SK-N-DZ (cell line): ENCODE results near the gene EIF4E.
A peak's percentile ranks its signal among the peaks of the same experiment; 100 is the strongest.
"Not testable (repeated sequence)": the region's sequence is repeated elsewhere in the genome, so short reads cannot be mapped to it uniquely, and the experiment has no call there.

Source experiments
- DNase-seq: peaks from one replicate; pipeline ENCODE4 v3.0.0-alpha.2; 2015; ENCODE audit warnings: low spot score

The EIF4E gene

DNA sequence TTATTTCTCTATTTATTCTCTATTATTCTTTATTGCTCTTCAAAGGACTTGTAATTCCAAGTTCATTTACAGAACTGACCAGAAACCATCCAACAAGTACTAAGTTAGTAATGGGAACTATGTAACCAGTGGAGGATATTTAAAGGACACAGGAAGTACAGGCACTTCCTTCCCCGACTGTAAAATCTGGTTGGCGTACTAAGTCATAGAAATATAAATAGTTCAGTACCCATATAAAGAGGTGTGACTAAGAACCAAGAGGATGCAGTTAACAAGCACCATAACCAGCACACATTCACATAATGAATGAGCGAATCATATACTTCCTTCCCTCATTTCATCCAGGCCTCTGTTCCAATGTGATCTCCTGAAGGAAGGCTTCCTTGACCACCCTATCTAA lies 3.6 kb upstream of the EIF4E start:
- no peak for DNase-seq

DNA sequence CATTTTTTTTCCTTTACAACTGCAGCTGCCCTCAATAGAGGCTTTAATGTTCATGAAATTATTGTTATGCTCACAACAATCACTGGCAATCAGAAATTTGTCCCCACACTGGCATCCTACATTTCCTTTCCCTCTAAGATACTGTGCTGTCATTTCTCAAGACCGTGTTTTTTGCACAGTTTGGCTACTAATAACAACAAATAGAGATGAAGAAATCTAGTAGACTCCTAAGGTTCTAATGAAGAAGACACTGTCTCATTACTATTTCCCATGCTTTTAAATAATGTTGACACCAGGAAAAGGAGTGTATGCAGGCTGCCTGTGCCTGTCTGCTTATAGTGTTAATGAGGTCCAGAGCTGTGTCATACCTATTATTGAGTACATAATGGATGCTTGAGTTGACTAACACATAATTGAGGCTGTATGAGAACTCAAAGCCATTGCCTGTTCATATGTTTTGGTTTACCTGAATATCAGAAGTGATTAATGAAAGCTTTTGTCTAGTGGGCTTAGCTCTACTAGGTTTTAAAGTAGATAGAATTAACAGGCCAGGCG lies 1.5 kb upstream of the EIF4E start:
- DNase-seq = no peak

GRCh38 chr4:98929341-98930267 lies 671 bp upstream of the EIF4E start:
- no peak for DNase-seq

DNA sequence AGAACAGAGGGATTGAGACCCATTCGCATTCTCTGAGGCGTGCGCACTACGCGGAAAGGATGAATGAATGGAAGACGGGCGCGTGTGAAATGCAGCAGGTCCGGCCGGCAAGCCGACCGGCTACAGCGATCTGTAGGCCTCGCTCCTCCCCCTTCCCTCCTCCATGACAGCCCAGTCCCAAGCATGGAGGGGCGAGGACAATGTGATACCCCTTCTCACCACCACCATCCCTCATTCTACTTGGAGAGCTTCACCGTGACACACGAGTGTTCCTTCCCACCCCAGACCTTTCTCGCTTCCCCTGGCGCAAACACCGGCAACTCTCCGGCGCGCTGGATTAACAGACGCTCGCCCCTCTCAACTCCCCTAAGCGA lies 815 bp downstream of the EIF4E start:
- DNase-seq = peak; percentile 87

DNA sequence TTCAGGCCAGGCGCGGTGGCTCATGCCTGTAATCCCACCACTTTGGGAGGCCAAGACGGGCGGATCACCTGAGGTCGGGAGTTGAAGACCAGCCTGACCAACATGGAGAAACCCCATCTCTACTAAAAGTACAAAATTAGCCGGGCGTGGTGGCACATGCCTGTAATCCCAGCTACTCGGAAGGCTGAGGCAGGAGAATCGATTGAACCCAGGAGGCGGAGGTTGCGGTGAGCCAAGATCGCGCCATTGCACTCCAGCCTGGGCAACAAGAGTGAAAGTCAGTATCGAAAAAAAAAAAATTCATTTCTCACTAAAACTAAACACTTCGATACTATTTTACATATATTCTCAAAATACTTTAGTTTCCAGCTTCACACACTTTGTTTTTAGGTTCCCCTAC lies 2.7 kb downstream of the EIF4E start:
- not testable (repeated sequence) for DNase-seq

DNA sequence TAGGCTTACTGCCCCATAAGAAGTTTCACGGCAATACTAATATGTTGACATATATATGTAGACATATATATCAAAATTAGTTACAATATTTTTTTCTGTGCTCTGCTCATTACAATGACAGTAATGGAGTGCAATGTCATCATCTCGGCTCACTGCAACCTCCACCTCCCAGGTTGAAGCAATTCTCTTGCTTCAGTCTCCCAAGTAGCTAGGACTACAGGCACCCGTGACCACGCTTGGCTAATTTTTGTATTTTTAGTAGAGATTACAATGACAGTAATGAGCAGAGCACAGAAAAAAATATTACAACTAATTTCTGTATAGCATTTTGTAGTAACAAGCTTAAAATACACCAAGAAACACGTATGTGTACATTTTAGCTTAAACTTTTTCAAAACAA lies 7.6 kb downstream of the EIF4E start:
- no peak for DNase-seq

DNA sequence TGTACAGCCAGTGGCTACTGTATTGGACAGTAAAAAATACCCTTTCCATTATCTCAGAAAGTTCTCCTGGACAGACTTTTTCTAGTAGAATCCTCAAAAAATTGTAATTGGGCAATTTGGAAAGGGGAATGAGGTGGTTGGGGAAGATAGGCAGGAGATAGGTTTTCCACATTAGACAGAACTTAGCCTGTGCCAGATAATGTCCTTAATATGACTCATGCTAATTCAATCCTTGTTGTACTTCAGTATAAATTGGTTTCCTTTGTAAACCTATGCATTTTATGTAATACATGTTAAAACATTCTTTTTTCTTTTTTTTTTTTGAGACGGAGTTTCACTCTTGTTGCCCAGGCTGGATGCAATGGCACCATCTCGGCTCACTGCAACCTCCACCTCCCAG lies 8.9 kb downstream of the EIF4E start:
- no peak for DNase-seq

DNA sequence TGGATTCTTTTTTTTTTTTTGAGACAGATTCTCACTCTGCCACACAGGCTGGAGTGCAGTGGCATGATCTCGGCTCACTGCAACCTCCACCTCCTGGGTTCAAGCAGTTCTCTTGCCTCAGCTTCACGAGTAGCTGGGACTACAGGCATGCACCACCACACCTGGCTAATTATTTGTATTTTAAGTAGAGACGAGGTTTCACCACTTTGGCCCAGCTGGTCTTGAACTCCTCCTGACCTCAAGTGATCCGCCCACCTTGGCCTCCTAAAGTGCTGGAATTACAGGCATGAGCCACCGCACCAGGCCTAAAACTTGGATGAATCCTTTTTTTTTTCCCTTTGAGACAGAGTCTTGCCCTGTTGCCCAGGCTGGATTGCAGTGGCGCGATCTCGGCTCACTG lies 18.2 kb downstream of the EIF4E start:
- not testable (repeated sequence) for DNase-seq

- DNase-seq = no peak
These were observed 19.1 kb downstream of the EIF4E start for GRCh38 chr4:98909646-98910401.

GRCh38 chr4:98908703-98909262 lies 20.1 kb downstream of the EIF4E start:
- DNase-seq = no peak

DNA sequence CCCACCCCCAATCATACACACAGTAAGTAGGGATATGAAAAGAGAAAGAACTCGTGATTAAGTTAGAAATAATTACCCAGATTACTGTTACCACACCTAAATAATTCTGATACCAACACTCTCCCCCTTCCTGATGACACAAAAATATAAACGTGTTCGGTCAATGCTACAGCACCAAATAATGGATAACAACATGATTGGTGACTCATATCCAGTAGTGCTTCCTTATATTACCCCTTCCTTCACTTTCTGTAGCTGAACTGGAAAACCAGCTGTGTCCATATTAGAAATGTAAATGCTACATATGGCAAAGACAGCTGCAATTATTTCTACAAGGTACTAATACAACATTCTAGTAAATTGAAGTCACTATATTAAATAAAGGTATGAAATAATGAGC lies 20.8 kb downstream of the EIF4E start:
- DNase-seq = no peak

DNA sequence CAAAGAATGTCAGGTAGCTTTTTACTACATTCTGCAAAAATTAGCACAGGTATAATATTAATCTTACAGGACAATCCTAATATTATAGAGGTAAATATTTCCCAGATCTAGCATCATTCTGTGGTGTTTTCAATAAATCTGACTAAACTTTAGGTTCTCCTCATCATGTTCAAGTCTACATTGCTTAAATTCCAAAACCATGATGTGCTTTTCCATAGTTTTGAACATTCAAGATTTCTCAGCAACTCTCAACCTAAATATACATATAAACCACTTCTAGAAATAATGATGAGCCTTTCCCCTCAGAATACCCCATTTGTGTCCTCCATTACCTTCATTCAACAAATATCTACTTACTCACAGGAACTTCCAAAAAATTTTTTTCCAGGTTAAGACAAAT lies 23.1 kb downstream of the EIF4E start:
- no peak for DNase-seq

- no peak for DNase-seq
These were observed 23.6 kb downstream of the EIF4E start for GRCh38 chr4:98905297-98905696.

DNA sequence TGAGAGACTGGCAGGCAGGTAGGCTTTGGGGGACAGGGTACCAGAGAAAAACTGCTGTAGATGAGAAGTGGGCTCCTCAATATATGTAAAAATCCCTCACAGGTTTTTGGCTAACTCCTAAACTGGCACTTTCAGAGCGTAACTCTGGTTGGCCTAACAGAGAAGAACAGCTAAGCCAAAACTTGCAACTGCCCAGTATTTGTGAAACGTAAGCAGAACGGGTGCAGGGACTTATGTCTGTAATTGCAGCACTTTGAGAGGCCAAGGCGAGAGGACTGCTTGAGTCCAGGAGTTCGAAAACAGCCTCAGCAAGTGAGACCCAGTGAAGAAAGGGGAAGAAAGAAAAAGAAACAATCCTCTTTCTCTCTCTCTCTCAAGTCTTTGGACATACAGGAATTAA lies 25.0 kb downstream of the EIF4E start:
- DNase-seq = no peak

GRCh38 chr4:98903561-98903960 lies 25.4 kb downstream of the EIF4E start:
- no peak for DNase-seq

- DNase-seq = no peak
These were observed 29.7 kb downstream of the EIF4E start for GRCh38 chr4:98899277-98899676.

GRCh38 chr4:98891478-98892337 lies 37.2 kb downstream of the EIF4E start:
- DNase-seq = no peak

DNA sequence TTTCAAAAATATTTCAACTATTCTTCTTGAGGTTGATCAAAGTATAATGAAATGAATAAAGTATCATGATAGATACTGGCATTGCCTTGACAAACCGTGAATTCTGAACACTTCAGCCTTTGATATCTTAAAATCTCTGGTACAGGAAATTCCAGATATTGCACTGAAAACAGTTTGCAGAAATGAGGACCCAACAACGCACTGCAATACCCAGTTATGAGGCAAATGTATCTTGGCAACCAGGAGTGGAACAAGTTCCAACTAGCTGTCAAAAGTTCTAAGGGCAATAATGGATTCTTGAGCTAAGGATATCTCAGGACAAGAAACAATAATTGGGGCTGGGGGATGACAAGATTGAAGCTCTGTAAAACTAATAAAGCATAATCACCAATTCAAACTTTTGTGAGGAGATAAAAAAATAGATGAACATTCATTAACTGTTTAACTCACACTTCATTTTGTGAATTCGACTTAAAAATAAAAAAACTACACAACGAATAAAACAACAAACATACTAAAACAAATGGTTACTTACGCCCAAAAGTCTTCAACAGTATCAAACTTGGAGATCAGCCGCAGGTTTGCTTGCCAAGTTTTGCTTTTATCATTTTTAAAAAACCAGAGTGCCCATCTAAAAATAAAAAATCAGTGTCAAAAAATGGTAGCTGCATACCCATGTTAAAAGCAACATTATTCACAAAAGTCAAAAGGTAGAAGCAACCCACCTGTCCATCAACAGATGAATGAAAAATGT lies 38.1 kb downstream of the EIF4E start:
- DNase-seq = no peak

GRCh38 chr4:98887145-98887544 lies 41.8 kb downstream of the EIF4E start:
- no peak for DNase-seq

- DNase-seq = not testable (repeated sequence)
These were observed 42.6 kb downstream of the EIF4E start for GRCh38 chr4:98886382-98886781.

DNA sequence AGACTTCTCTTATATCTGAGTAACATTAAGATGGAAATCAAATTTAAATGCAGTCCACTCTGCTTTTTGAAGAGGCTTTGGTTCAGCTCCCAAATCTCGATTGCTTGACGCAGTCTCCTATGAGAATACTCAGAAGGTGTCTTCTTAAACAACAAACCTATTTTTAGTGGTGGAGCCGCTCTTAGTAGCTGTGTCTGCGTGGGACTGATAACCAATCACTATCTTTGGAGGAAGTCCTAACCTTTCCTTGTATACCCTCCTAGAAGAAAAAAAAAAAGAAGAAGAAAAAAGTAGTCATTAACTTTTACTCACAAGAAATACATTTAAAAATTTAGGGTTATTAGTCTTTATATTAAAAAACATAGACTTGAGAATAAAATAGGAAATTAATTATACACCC lies 48.0 kb downstream of the EIF4E start:
- not testable (repeated sequence) for DNase-seq
